Activated naive CD8-positive, alpha-beta T cell (primary cell): Measurements from ENCODE around the gene ETNPPL.

Experiments used
- H3K27ac Mint-ChIP-seq: one replicate; pipeline ENCODE4 v1.8.0; 2021; ENCODE audit warnings: mixed read lengths
- H3K27me3 Mint-ChIP-seq: one replicate; pipeline ENCODE4 v1.8.0; 2021; ENCODE audit warnings: mixed read lengths
- H3K36me3 Mint-ChIP-seq: one replicate; pipeline ENCODE4 v1.8.0; 2021; ENCODE audit warnings: mixed read lengths
- H3K4me1 Mint-ChIP-seq: one replicate; pipeline ENCODE4 v1.8.0; 2021; ENCODE audit warnings: low read depth, mixed read lengths
- H3K4me3 Mint-ChIP-seq: one replicate; pipeline ENCODE4 v1.8.0; 2021; ENCODE audit warnings: mild to moderate bottlenecking, mixed read lengths
- H3K9me3 Mint-ChIP-seq: one replicate; pipeline ENCODE4 v1.8.0; 2021; ENCODE audit warnings: low read depth, mixed read lengths

Gene ETNPPL

GRCh38 chr4:108762559-108763225 lies at the start of gene ETNPPL:
TSS of gene ETNPPL (minus strand) at chr4:108763053. CDS start at chr4:108762898, 155 bp downstream.
- Mint-ChIP-seq H3K27me3 (peaks cover 35% of the 10 kb centered on the region), H3K36me3 (no peaks in the 10 kb centered on the region), H3K27ac (no peak within 1 kb of the TSS), H3K4me1 (peaks cover 10% of the 10 kb centered on the region), H3K4me3 (peak within 1 kb of the TSS; percentile 93), H3K9me3 (no peaks in the 10 kb centered on the region)

DNA sequence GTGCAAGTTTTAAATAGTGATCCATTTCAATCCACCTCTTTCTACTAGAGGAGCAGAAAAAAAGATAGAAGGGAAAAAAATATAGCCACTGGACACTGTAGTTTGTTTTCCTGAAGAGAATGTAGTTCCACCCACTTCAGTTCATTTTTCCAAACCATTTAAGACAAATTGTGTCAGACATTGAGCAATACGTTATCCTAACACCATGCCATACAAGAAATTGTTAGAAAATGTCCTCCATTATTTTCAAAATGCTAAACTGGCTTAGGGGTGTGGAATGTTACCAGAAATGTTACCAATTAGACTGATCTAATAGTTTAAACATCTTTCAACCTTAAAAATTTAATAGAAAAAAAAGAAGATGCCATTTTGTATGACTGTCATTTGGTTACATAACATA lies 48.6 kb upstream of the ETNPPL start:
- Mint-ChIP-seq H3K36me3 (no peaks in the 10 kb centered on the region), H3K27me3 (peaks cover 18% of the 10 kb centered on the region), H3K4me3 (no peak overlapping the region), H3K4me1 (no peaks in the 10 kb centered on the region), H3K27ac (no peak overlapping the region), H3K9me3 (no peaks in the 10 kb centered on the region)

DNA sequence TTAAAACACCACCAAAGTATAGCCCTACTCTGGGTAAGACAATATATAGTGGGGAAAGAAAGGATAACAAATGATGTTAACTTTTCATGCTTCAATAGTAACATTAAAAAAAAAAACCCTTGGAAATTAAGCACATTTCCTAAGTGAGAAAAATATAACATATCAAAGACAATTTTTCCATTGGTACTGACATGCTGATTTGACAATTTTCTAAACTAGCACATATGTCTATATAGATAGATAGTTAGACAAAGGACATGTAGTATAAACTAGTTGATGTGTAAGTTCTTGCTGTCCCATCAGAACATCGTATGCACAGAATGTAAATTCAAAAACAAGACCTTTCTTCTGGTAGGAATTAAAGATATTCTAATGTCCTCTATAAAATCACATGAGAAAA lies 47.2 kb upstream of the ETNPPL start:
- H3K9me3 Mint-ChIP-seq: no peaks in the 10 kb centered on the region
- H3K27me3 Mint-ChIP-seq: peaks cover 18% of the 10 kb centered on the region
- no peak overlapping the region for H3K27ac Mint-ChIP-seq
- H3K4me1 Mint-ChIP-seq: no peaks in the 10 kb centered on the region
- H3K36me3 Mint-ChIP-seq: no peaks in the 10 kb centered on the region
- H3K4me3 Mint-ChIP-seq: no peak overlapping the region

DNA sequence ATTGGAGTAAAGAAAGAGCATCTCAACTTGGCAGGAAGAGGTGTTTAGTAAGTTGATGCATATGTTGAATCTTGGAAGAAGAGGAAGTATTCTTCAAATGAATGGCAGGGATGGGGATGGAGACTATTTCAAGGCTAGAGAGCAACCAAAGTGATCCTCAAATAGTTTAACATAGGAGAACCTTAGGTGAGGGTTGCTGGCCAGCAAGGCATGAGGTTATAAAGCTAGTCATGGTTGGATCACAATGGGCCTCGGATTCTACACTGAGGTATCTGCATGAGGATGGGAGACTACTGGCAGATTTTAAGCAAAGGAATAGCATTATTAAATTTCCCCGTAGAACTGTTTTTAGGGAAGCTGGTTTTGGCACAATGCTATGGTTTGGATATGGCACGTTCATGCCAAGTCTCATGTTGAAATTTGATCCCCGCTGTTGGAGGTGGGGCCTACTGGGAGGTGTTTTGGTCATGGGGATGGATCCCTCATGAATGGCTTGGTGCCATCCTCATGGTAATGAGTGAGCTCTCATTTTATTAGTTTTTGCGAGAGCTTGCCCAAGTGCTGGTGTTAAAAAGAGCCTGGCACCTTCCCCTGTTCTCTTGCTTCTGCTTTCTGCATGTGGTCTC lies 41.9 kb upstream of the ETNPPL start:
- Mint-ChIP-seq H3K27me3 (peaks cover 8% of the 10 kb centered on the region), H3K27ac (no peak overlapping the region), H3K4me3 (no peak overlapping the region), H3K9me3 (no peaks in the 10 kb centered on the region), H3K4me1 (no peaks in the 10 kb centered on the region), H3K36me3 (no peaks in the 10 kb centered on the region)

- Mint-ChIP-seq H3K27me3 (no peaks in the 10 kb centered on the region), H3K36me3 (no peaks in the 10 kb centered on the region), H3K4me3 (no peak overlapping the region), H3K9me3 (no peaks in the 10 kb centered on the region), H3K27ac (no peak overlapping the region), H3K4me1 (no peaks in the 10 kb centered on the region)
Observed at GRCh38 chr4:108799306-108799705, 36.5 kb upstream of the ETNPPL start.

DNA sequence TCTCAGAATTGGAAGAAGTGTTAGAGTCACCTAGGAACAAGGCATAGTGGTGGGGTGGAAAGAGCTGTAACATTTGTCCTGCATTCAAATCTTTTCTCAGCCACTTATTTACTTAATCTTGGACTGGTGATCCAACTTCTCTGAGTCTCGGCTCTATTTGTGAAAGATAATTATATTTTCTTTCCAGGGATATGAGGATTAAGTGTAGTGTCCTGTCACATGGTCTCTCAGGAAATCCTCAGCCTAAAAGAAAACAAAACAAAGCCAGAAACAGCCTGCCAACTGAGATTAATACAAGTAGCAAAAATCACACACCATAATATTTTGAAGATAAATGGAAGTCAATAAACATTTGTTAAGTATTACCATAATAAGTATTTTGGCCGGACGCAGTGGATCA lies 33.3 kb upstream of the ETNPPL start:
- Mint-ChIP-seq H3K9me3 (no peaks in the 10 kb centered on the region), H3K27ac (no peak overlapping the region), H3K27me3 (no peaks in the 10 kb centered on the region), H3K36me3 (no peaks in the 10 kb centered on the region), H3K4me3 (no peak overlapping the region), H3K4me1 (no peaks in the 10 kb centered on the region)

DNA sequence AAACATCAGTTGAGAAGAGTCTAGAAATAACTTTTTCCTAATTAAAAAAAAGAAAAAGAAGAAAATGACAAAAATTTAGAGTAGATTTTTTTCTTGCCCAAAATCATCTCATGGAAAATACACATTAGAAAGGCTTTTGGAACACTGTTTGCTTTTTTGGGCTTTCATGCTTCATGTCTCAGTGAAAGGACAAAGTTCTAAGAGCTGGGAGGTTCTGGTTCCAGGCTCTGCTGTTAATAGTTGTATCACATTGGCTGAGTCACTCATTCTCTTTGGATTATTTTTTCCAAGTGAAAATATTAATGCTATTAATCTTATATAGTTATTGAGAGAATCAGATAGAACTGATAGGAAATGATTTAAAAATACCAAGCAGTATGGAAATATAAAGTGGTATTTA lies 32.9 kb upstream of the ETNPPL start:
- no peak overlapping the region for H3K4me3 Mint-ChIP-seq
- H3K36me3 Mint-ChIP-seq: no peaks in the 10 kb centered on the region

GRCh38 chr4:108794136-108794535 lies 31.3 kb upstream of the ETNPPL start:
- Mint-ChIP-seq H3K9me3 (no peaks in the 10 kb centered on the region), H3K4me1 (no peaks in the 10 kb centered on the region), H3K27ac (no peak overlapping the region), H3K27me3 (no peaks in the 10 kb centered on the region), H3K4me3 (no peak overlapping the region), H3K36me3 (no peaks in the 10 kb centered on the region)

More for the DNA sequence above, 32.9 kb upstream of the ETNPPL start:
- no peaks in the 10 kb centered on the region for H3K4me1 Mint-ChIP-seq
- no peaks in the 10 kb centered on the region for H3K9me3 Mint-ChIP-seq
- H3K27me3 Mint-ChIP-seq: no peaks in the 10 kb centered on the region
- no peak overlapping the region for H3K27ac Mint-ChIP-seq

DNA sequence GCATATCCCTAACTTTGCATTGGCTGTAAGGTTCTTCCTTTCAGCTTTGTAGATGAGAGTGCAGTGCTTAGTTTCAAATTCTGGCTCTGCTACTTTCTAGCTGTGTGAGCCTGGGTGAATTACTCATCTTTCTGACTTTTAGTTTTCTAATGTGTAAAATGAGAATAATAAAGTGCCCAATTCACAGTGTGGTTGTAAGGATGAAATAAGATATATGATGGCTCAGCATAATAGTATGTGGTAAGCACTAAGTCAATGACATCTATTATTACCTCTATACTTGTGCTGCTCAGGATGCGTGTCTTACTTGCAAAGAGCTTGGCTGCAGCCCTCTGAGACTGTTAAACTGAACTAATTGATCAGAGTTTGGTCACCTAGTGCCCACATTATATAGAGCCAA lies 30.6 kb upstream of the ETNPPL start:
- Mint-ChIP-seq H3K27ac (no peak overlapping the region), H3K9me3 (no peaks in the 10 kb centered on the region), H3K4me3 (no peak overlapping the region), H3K36me3 (no peaks in the 10 kb centered on the region), H3K4me1 (no peaks in the 10 kb centered on the region), H3K27me3 (no peaks in the 10 kb centered on the region)

GRCh38 chr4:108788731-108789130 lies 25.9 kb upstream of the ETNPPL start:
- no peaks in the 10 kb centered on the region for H3K27me3 Mint-ChIP-seq
- H3K4me1 Mint-ChIP-seq: no peaks in the 10 kb centered on the region
- H3K9me3 Mint-ChIP-seq: no peaks in the 10 kb centered on the region
- H3K36me3 Mint-ChIP-seq: no peaks in the 10 kb centered on the region
- no peak overlapping the region for H3K27ac Mint-ChIP-seq
- H3K4me3 Mint-ChIP-seq: no peak overlapping the region

GRCh38 chr4:108787724-108788123 lies 24.9 kb upstream of the ETNPPL start:
- H3K4me1 Mint-ChIP-seq: no peaks in the 10 kb centered on the region
- H3K9me3 Mint-ChIP-seq: no peaks in the 10 kb centered on the region
- no peaks in the 10 kb centered on the region for H3K36me3 Mint-ChIP-seq
- H3K27me3 Mint-ChIP-seq: no peaks in the 10 kb centered on the region
- H3K4me3 Mint-ChIP-seq: no peak overlapping the region
- no peak overlapping the region for H3K27ac Mint-ChIP-seq

DNA sequence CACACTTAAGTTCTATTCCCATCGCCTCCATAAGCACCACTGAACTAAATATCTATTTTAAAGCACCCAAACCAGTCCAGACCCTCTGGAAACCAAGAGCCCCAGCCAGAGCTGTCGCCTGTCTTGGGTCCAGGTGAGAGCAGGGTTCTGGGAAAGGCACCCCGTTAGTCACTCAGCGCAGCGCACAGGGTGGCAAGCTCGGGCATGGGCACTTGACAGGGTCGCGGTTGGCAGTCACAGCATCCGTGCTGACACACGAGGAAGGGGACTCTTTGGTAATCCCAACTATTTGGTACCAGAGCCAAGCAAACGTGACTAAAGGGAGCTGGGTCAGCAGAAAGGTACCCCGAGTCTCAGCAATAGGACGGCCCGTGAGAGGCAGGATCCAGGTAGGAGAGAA lies 24.3 kb upstream of the ETNPPL start:
- H3K9me3 Mint-ChIP-seq: no peaks in the 10 kb centered on the region
- no peaks in the 10 kb centered on the region for H3K36me3 Mint-ChIP-seq
- H3K4me3 Mint-ChIP-seq: no peak overlapping the region
- no peaks in the 10 kb centered on the region for H3K4me1 Mint-ChIP-seq
- H3K27me3 Mint-ChIP-seq: peaks cover 1% of the 10 kb centered on the region
- H3K27ac Mint-ChIP-seq: no peak overlapping the region

- Mint-ChIP-seq H3K9me3 (no peaks in the 10 kb centered on the region), H3K27ac (no peak overlapping the region), H3K4me3 (no peak overlapping the region), H3K36me3 (no peaks in the 10 kb centered on the region), H3K4me1 (no peaks in the 10 kb centered on the region), H3K27me3 (peaks cover 1% of the 10 kb centered on the region)
Observed at GRCh38 chr4:108786351-108786750, 23.5 kb upstream of the ETNPPL start.

DNA sequence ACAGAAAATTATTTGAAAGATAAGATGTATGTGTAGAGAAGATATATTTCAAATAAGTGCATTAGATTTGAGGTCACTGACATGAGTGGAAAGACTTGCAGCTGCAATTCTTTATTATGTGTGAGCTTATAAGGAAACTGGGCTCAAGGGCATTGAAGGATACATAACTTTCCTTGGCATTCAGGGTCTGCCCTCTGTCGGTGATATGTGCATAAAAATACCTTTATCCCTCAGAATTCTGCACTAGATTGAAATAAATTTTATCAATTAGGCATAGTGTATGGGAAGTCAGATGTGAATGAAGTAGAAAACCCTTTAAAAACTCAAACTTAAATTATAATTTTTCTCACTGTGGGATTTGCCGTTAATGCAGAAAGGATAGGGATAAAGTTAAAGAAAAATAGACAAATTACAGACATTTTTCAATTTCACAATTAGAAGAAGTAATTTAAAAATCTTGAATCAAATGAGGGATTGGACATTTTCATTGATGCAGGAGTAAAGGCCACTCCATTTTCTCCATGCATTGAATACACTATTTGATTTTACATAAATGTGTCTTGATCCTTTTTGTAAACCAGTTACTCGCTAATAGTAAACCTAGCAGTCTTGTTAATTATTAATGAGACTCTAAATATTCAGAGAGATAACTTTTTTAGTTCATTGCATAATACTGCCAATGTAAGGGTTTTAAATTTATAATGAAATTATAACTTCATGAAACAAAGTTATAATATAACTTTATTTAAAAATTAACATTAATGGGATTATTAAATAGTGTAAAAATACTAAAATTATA lies 21.0 kb upstream of the ETNPPL start:
- Mint-ChIP-seq H3K27me3 (peaks cover 3% of the 10 kb centered on the region), H3K4me1 (no peaks in the 10 kb centered on the region), H3K9me3 (no peaks in the 10 kb centered on the region), H3K36me3 (no peaks in the 10 kb centered on the region), H3K27ac (no peak overlapping the region), H3K4me3 (no peak overlapping the region)

GRCh38 chr4:108779958-108780357 lies 17.1 kb upstream of the ETNPPL start:
- peaks cover 12% of the 10 kb centered on the region for H3K27me3 Mint-ChIP-seq
- H3K4me3 Mint-ChIP-seq: no peak overlapping the region
- no peaks in the 10 kb centered on the region for H3K36me3 Mint-ChIP-seq
- H3K9me3 Mint-ChIP-seq: no peaks in the 10 kb centered on the region
- H3K4me1 Mint-ChIP-seq: no peaks in the 10 kb centered on the region
- H3K27ac Mint-ChIP-seq: no peak overlapping the region
